WI38 (cell line): ENCODE measurements around the gene INSYN2B.

Experiments
- H3K4me3 ChIP-seq: 2 replicates; pipeline ENCODE4 v1.5.1; 2011; ENCODE audit warnings: low read depth, mild to moderate bottlenecking, control low read depth, low read length
- TF ChIP-seq, protein P1 (sequence below): IDR thresholded peaks from 2 replicates; pipeline ENCODE4 v1.5.1; 2012; ENCODE audit warnings: low read depth, mild to moderate bottlenecking, control low read depth, low read length

The INSYN2B gene

GRCh38 chr5:169897481-169897880 is 82.8 kb downstream of the INSYN2B start:
- TF ChIP-seq, protein P1, sequence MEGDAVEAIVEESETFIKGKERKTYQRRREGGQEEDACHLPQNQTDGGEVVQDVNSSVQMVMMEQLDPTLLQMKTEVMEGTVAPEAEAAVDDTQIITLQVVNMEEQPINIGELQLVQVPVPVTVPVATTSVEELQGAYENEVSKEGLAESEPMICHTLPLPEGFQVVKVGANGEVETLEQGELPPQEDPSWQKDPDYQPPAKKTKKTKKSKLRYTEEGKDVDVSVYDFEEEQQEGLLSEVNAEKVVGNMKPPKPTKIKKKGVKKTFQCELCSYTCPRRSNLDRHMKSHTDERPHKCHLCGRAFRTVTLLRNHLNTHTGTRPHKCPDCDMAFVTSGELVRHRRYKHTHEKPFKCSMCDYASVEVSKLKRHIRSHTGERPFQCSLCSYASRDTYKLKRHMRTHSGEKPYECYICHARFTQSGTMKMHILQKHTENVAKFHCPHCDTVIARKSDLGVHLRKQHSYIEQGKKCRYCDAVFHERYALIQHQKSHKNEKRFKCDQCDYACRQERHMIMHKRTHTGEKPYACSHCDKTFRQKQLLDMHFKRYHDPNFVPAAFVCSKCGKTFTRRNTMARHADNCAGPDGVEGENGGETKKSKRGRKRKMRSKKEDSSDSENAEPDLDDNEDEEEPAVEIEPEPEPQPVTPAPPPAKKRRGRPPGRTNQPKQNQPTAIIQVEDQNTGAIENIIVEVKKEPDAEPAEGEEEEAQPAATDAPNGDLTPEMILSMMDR: no peak
- no peak overlapping the region for H3K4me3 ChIP-seq

DNA sequence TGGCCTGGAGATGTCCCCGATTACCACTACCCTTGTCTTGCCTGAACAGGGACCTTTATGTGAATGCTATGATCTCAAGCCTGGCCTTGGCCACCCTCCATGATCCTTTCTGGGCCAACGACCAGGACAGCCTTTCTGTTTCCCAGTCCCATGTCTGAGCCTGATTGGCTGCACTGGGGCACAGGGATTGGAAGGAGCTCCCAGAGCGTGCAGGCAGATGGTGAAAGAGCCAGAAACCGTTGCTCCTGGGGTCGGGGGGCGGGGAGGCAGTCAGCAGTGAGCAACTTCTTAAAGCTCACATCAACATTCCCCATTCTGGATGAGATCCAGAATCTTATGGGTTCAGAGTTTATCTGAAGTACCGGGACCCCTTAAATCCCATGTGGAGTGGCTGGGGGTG is 84.4 kb downstream of the INSYN2B start:
- TF ChIP-seq, protein P1: no peak
- H3K4me3 ChIP-seq: no peak overlapping the region

GRCh38 chr5:169893571-169893970 is 86.7 kb downstream of the INSYN2B start:
- TF ChIP-seq, protein P1: no peak
- no peak overlapping the region for H3K4me3 ChIP-seq

DNA sequence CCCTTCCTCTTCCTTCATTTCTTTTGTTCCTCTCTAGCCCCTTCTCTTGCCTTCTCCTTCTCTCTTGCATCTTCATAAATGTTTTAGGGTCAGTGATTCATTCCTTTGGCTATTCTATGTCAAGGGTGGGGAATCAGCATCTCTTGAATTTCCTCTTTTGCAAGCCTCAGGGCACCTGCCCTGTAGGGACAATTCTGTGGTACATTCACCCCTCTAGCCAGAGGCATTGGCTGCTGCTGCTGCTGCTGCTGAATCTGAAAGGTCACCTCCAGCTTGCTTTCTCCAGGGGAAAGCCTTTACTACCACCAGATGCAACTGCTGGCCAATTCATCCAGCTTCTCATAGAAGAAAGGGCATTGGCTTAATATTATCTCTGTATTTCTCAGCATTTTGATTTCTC is 87.3 kb downstream of the INSYN2B start:
- TF ChIP-seq, protein P1: no peak
- no peak overlapping the region for H3K4me3 ChIP-seq

DNA sequence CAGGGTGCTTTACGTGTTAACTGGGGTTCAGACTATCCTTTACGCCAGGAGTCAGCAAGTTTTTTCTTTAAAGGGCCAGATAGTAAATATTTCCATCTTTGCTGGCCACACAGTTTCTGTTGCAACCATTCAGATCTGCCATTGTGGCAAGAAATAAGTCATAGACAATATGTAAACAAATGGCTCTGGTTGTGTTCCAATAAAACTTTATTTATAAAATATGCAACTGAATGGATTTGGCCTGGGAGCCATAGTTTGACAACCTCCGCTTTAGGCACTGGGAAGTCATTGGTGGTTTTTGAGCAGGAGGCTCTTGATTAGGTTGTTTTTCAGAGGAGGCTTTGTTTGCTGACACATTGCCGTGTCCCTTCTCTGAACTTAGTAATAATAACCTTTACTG is 90.7 kb downstream of the INSYN2B start:
- no peak overlapping the region for H3K4me3 ChIP-seq
- TF ChIP-seq, protein P1: no peak

GRCh38 chr5:169886677-169887076 is 93.6 kb downstream of the INSYN2B start:
- no peak overlapping the region for H3K4me3 ChIP-seq
- TF ChIP-seq, protein P1: no peak

GRCh38 chr5:169886033-169886432 is 94.3 kb downstream of the INSYN2B start:
- TF ChIP-seq, protein P1: no peak
- H3K4me3 ChIP-seq: no peak overlapping the region
